Left ventricle myocardium inferior (tissue), 1 donor: ENCODE results near the gene CCDC91. TPM values are rescaled to one million over a fixed set of nuclear protein-coding genes. Genes with fewer than 3 reads are reported as not detected.

Experiments used
- DNase-seq: peaks from one replicate; pipeline ENCODE4 v3.0.0-alpha.2; 2020
- H3K27ac ChIP-seq: fragments of 200-600 bp; replicated peaks from 2 replicates; pipeline ENCODE4 v1.8.0; 2021
- H3K27me3 ChIP-seq: fragments of 200-600 bp; 2 replicates; pipeline ENCODE4 v1.8.0; 2021; ENCODE audit warnings: low read depth
- H3K36me3 ChIP-seq: fragments of 200-600 bp; 2 replicates; pipeline ENCODE4 v1.8.0; 2021
- H3K4me1 ChIP-seq: fragments of 200-600 bp; 2 replicates; pipeline ENCODE4 v1.8.0; 2021
- H3K4me3 ChIP-seq: fragments of 200-600 bp; 2 replicates; pipeline ENCODE4 v1.8.0; 2021; ENCODE audit warnings: mild to moderate bottlenecking, moderate library complexity
- H3K9me3 ChIP-seq: fragments of 200-600 bp; replicated peaks from 2 replicates; pipeline ENCODE4 v1.8.0; 2021
- CTCF ChIP-seq: fragments of 200-600 bp; IDR thresholded peaks from 2 replicates; pipeline ENCODE4 v1.8.0; 2021; ENCODE audit warnings: antibody characterized with exemption, mild to moderate bottlenecking, borderline replicate concordance
- intact Hi-C: fragments of 100-400 bp; cut with micrococcal nuclease; formaldehyde crosslinking; loops from one replicate; pipeline ENCODE4 v1.11.0; 2022
- total RNA-seq: library from RNA; stranded (reverse); fragmentation: NEBNext Ultra II Directional; extraction: Animal tissue kit (Norgen Biotek cat#: 25700); gene quantifications from one replicate; pipeline ENCODE4 v1.2.1, GENCODE V29; 2021
- donor health status: DM: no; HTN: yes; CAD: no; lungs with severe emphysema.

Gene CCDC91
- total RNA-seq, 1 donor from 2014 or later = 46.4 TPM

- Histone ChIP-seq H3K27ac (no peak overlapping the region), H3K4me1 (no peaks in the 10 kb centered on the region), H3K36me3 (no peaks in the 10 kb centered on the region), H3K9me3 (no peaks in the 10 kb centered on the region), H3K4me3 (no peak overlapping the region), H3K27me3 (no peaks in the 10 kb centered on the region)
- DNase-seq = no peak
- no peak for TF ChIP-seq CTCF
- intact Hi-C loops = no loop called here
These were observed 251.8 kb downstream of the CCDC91 start for GRCh38 chr12:28442101-28442500.

- no peaks in the 10 kb centered on the region for H3K27me3 ChIP-seq
- no peaks in the 10 kb centered on the region for H3K4me1 ChIP-seq
- no peak for TF ChIP-seq CTCF
- intact Hi-C loops = no loop called here
- H3K27ac ChIP-seq = no peak overlapping the region
- H3K36me3 ChIP-seq = no peaks in the 10 kb centered on the region
- no peaks in the 10 kb centered on the region for H3K9me3 ChIP-seq
- no peak for DNase-seq
- H3K4me3 ChIP-seq = no peak overlapping the region
These were observed 253.1 kb downstream of the CCDC91 start for GRCh38 chr12:28443337-28443736.

GRCh38 chr12:28446031-28446430 is 255.8 kb downstream of the CCDC91 start:
- intact Hi-C loops = no loop called here
- TF ChIP-seq CTCF = no peak
- Histone ChIP-seq H3K27me3 (no peaks in the 10 kb centered on the region), H3K27ac (no peak overlapping the region), H3K4me3 (no peak overlapping the region), H3K36me3 (no peaks in the 10 kb centered on the region), H3K4me1 (no peaks in the 10 kb centered on the region), H3K9me3 (no peaks in the 10 kb centered on the region)
- DNase-seq = no peak

- no peak overlapping the region for H3K27ac ChIP-seq
- TF ChIP-seq CTCF = no peak
- H3K4me1 ChIP-seq = peaks cover 24% of the 10 kb centered on the region
- intact Hi-C loops = no loop called here
- no peak for DNase-seq
- H3K27me3 ChIP-seq = no peaks in the 10 kb centered on the region
- no peak overlapping the region for H3K4me3 ChIP-seq
- no peaks in the 10 kb centered on the region for H3K36me3 ChIP-seq
- H3K9me3 ChIP-seq = no peaks in the 10 kb centered on the region
These were observed 263.4 kb downstream of the CCDC91 start for GRCh38 chr12:28453686-28454085.

GRCh38 chr12:28456934-28457710 is 266.9 kb downstream of the CCDC91 start:
- DNase-seq = no peak
- intact Hi-C loops = no loop called here
- Histone ChIP-seq H3K27ac (no peak overlapping the region), H3K36me3 (peaks cover 8% of the 10 kb centered on the region), H3K4me1 (peaks cover 24% of the 10 kb centered on the region), H3K4me3 (no peak overlapping the region), H3K27me3 (no peaks in the 10 kb centered on the region), H3K9me3 (no peaks in the 10 kb centered on the region)
- no peak for TF ChIP-seq CTCF
